Activated CD4-positive, alpha-beta T cell treated with anti-CD3 and anti-CD28 coated beads, Interleukin-10, Interleukin-2, amounts not matched to agents 100 ng/mL and 50 ng/mL, durations not matched to agents 16 hours and 8 hours (primary cell): Measurements from ENCODE around the gene MEIG1.
A peak's percentile ranks its signal among the peaks of the same experiment; 100 is the strongest.
"Not testable (repeated sequence)": the region's sequence is repeated elsewhere in the genome, so short reads cannot be mapped to it uniquely, and the experiment has no call there.

Experiments used
- DNase-seq: peaks from one replicate; pipeline ENCODE4 v3.0.0-alpha.2; 2020

MEIG1 gene

DNA sequence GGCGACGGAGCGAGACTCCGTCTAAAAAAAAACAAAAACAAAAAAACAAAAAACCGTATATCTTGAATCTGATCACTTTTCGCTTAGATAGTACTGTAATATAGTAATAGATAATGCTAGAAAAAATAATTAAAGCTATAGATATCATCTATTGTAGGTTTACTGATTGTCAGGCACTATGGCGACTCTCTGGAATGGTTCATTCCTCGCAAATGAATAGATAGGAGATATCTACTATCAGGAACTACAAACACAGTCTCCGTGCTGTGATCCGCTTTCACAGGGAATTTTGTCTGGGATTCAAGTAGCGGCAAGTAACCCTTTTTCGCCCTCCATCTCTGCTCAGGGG is 342 bp upstream of the MEIG1 start:
- no peak for DNase-seq

GRCh38 chr10:14967897-14968296 is 8.7 kb downstream of the MEIG1 start:
- no peak for DNase-seq

DNA sequence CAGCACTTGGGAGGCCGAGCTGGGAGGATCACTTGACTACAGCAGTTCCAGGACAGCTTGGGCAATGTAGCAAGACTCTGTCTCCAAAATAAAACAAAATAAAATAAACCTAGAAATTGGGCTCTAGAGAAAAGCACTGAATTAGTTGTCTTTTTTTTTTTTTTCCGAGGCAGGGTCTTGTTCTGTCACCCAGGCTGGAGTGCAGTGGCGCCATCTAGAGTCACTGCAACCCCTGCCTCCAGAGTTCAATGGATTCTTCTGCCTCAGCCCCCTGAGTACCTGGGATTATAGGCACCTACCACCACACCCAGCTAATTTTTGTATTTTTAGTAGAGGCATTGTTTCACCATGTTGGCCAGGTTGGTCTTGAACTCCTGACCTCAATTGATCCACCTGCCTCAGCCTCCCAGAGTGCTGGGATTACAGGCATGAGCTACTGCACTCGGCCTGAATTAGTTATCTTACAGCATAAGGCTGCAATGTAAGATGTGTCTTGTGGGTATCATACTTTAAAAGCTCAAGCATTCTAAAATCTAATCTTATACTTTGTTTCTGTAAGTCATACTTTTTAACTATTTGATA is 12.8 kb downstream of the MEIG1 start:
- DNase-seq = peak; percentile 58

DNA sequence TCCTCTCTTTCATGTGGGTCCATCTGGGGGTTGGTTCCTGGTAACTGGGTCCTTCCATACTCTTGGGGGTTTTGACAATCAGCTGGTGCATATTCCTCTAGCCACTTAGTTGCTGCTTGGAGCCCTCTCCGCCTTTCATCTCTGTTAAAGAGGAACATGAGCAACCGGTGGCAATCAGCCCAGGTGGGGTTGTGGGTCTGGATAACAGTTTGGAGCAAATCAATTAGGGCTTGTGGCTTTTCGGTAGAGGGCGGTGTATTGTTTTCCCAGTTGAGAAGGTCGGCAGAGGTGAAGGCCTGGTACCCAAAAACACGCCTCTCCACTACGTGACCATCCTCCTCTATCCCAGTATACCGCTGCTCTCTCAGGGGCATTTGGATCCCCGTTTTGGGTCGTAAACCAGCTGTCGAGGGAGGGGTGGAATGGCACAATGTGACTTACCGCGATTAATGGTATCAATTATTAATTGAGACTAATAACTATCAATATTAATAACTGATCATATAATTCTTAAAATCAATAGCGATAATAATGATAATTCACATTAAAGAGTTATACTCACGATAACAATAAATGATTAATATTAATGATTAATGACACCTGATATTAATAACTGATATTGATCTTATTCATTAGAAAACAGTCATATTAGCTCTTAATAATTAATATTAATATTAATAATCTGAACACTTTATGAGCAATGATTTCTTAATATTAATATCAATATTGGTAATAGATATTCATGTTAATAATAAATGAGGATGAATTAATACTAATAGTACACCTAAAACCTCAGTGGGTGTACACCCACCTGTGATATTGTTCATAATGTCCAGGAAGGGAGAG is 15.2 kb downstream of the MEIG1 start:
- not testable (repeated sequence) for DNase-seq

DNA sequence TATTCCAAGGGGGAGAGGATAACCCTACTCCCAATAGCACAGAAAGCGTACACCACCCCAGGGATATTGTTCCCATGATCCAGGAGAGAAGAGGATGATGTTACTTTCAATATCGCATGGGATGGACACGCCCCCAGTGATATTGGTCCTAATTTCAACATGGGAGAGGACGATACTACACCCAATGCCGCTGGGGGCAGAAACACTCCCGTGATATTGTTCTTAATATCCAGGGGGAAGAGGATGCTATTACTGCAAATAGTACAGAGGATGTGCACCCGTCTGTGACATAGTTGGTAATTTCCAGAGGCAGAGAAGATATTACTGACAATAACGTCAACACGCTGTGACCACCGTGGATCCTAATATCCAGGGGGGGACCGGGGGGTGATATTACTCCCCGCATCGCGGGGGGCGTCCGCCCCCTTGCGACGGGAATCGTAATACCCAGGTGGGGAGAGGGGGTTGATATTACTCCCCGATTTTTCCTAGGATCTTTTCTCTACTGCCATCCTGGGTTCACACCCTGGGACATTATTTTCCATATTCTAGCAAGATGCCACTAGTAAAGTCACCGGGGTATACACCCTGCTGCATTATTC is 16.6 kb downstream of the MEIG1 start:
- no peak for DNase-seq

DNA sequence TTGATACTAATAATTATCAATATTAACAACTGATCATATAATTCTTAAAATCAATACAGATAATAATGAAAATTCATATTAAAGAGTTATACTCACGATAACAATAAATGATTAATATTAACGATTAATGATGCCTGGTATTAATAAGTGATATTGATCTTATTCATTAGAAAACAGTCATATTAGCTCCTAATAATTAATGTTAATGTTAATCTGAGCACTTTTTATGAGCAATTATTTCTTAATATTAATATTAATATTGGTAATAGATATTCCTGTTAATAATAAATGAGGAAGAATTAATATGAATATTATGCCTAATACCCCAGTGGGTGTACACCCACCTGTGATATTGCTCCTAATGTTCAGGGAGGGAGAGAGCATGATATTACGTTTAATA is 23.6 kb downstream of the MEIG1 start:
- no peak for DNase-seq

DNA sequence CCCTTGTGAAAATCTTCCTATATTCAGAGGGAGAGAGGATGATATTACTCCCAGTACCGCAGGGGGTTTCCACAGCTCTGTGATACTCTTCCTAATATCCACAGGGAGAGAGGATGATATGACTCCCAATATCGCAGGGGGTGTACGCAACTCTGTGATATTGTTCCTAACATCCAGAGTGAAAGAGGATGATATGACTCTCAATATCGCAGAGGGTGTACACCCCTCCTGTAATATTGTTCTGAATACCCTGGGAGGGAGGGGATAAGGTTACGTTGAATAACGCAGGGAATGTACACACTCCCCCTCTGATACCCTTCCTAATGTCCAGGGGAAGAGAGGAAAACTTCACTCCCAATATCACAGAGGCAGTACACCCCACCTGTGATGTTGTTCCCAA is 30.4 kb downstream of the MEIG1 start:
- not testable (repeated sequence) for DNase-seq

DNA sequence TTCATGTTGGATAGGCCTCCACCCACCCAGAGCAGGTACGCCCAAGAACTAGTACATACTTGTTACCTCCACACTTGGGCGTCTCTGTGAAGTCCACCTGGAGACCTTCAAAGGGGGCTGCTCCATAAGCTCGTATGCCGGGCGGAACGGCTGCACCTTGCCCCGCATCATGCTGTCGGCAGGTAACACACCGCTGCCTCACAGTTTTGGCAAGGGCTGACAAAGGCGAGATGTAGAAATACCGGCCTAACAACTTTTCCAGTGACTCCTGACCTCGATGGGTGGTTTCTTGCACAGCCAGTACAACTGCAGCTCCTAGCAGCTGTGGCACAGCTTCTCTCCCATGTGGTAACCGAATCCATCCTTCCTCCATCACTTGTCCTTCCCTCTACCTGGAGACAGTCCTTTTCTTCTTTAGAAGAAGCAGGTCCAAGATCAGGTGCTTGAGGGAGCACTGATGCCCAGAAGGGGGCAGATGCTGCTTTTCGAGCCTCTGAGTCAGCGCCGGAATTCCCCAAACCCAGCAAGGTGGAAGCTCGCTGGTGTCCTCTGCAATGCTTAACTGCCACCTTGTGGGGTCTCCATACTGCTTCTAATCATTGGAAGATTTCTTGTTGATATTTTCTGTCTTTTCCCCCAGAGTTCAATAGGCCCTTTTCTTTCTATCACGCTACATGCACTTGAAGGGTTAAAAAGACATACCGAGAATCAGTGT is 32.0 kb downstream of the MEIG1 start:
- DNase-seq = peak; percentile 68

- not testable (repeated sequence) for DNase-seq
Measured at GRCh38 chr10:14992336-14992735, 33.1 kb downstream of the MEIG1 start.

DNA sequence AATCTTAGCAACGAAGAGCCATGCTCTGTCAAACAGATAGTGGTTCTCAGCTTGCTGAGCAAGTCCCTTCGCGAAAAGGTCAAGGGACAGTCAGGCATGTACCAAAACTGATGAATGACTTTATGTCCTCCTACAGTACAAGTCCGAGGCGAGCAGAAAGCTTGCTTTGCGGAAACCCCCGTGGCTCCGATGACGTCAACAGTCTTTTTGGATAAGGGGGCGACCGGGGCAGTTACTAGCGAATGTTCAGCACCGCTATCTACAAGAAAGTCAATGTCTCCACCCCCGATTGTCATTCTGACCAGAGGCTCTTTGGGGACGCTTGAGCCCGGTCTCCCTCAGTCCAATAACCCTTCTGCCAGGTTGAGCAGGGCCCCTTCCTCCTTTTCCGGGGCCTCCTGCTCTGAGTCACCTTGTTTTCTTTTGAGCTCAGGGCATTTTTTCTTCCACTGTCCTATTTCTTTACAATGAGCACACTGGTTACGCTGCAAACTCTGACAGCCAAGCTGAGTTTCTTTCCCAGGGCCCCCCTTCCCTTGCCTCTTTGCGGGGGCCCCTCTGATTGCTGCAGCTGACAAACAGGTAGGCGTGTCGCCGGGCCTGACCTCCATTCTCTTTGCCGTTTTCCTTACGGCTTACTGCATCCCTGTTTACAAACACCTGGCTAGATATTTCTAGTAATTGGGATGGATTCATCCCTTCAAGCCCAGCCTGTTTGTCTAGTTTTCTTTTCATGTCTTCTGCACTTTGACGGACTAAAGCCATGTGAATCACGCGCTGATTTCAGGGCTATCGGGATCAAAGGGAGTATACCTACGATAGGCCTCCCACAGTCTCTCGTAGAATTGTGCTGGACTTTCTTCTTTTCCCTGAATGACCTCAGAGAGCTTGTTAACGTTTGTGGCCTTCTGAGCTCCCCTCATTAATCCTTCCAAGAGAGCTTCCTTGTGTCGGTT is 34.6 kb downstream of the MEIG1 start:
- not testable (repeated sequence) for DNase-seq

DNA sequence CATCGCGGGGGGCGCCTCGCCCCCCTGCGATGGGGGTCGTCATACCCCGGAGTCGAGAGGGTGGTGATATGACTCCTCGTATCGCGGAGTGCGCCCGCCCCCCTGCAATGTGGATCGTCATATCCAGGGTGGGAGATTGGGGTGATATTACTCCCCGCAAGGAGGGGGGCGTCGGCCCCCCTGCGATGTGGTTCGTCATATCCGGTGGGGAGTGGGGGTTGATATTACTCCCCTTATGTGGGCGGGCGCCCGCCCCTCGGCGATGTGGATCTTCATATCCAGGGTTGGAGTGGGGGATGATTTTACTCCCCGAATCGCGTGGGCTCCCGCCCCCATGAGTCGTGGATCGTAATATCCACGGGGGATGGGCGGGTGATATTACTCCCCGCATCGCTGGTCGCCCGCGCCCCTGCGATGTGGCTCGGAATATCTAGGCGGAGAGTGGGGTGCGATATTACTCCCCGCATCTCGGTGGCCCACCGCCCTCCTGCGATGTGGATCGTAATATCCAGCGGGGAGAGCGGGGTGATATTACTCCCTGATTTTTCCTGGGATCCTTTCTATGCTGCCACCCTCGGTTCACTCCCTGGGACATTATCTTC is 36.9 kb downstream of the MEIG1 start:
- no peak for DNase-seq

- DNase-seq = not testable (repeated sequence)
Measured at GRCh38 chr10:15013530-15013929, 54.3 kb downstream of the MEIG1 start.

- DNase-seq = no peak
Measured at GRCh38 chr10:15015451-15015850, 56.3 kb downstream of the MEIG1 start.

GRCh38 chr10:15020966-15021365 is 61.8 kb downstream of the MEIG1 start:
- not testable (repeated sequence) for DNase-seq
